Measurements from ENCODE around the gene LHX3. TPM values are rescaled to one million over a fixed set of nuclear protein-coding genes. Genes with fewer than 3 reads are reported as not detected.

Gene LHX3
- total RNA-seq (ENCODE audit: low replicate concordance), result not detected in 2 replicates

DNA sequence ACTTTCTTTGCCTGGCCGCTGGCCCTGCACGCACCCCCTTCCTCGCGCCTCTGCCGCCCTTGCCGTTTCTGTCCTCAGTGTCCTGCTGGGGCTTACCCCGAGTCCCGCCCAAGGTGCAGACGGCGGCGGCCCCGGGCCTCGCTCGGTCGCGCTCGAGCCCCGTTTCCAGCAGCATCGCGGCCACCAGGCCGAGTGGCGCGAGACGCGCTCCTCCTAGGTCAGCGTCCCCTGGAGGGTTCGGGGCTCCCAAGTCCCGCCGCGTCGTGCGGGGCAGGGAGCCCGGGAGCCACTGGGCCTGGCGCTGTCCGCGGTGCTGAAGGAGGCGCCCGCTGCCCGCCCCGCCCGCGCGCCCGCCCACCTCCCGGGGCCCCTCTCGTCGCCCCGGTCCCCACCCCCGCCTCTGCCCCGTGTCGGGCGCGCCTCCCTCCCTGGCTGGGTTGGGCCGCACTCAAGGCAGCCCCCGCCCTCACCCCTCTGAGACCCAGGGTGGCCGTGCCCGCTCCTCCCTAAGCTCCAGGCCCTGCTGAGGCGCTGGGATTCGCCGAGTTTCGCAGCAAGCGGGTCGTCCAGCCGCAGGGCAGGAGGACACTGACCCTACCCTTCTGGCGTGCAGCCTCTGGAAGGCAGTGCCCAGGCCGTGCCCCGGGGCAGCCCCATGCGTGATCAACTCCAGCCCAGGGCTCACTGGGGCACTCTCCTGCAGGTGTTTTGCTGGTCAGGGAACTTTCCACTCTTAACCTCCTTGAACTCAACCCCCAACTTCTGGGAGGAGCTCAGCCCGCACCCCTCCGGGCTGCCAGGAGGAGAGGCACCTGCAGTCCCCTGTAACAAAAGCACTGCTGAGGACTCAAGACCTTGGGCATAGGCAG is at the start of gene LHX3:
TSS of gene LHX3 (minus strand) at position 291 of the 869 bp plus-strand sequence. CDS start at position 175, 116 bp downstream.

DNA sequence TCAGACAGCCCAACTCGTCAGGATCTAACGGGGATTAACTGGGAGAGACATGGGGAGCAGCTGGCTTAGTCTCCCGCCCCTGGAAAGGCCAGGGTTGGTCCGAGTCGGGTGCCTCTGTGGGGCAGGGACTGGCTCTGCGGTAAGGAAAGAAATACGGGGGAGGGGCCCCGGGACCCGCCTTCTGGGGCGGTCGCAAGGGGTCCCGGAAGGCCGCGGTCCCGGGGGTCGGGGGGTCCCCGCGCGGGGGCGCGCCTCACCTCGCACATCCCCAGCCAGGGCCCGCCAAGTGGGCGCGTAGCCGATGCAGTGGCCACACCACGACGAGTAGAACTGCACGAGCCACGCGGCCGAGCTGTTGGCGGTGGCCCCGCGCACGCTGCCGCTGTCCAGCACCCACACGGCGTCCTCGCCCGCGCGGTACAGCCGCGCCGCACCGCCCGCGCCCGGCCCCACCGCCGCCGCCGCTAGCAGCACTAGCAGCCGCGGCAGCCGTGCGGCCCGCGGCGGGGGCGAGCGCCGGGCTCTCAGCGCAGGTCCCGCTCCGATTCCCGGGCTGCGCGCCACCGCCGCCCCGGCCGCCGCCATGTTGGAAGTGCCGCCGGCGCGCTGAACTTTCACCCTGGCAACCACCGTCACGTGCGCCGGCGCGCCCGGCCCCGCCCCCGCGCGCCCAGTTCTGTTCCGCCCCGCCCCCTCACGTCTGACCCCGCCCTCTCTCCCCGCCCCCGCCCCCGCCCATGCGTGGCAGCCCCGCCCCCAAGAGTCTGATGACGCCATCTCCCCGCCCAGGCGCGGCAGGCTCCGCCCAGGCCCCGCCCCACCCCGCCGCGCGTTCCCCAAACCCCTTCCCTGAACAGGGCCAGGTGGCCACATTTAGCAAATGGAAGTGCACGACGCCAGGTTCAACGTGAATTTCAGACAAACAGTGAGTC is 40.6 kb upstream of the LHX3 start, which contains the start of gene QSOX2:
TSS of gene QSOX2 (minus strand) at position 594 of the 932 bp plus-strand sequence. CDS start at position 585, 9 bp downstream.

Other genes starting within 250 kb of the LHX3 start
- 27.0 and 31.4 TPM in 2 replicates for gene UBAC1, start 243.8 kb downstream of the LHX3 start, total RNA-seq (ENCODE audit: low replicate concordance)
- gene NACC2, start 109.8 kb downstream of the LHX3 start, total RNA-seq (ENCODE audit: low replicate concordance), result 11.9 and 21.5 TPM in 2 replicates
- 32.2 and 39.1 TPM in 2 replicates for gene TMEM250, start 86.3 kb downstream of the LHX3 start, total RNA-seq (ENCODE audit: low replicate concordance)
- gene QSOX2, start 40.7 kb upstream of the LHX3 start, total RNA-seq (ENCODE audit: low replicate concordance), result 3.3 and 7.9 TPM in 2 replicates
- under 0.01 TPM in 1 of 2 replicates, not detected in the other for gene CCDC187, start 99.0 kb upstream of the LHX3 start, total RNA-seq (ENCODE audit: low replicate concordance)
- 33.7 and 35.2 TPM in 2 replicates for gene GPSM1, start 122.4 kb upstream of the LHX3 start, total RNA-seq (ENCODE audit: low replicate concordance)
- 5.0 and 10.4 TPM in 2 replicates for gene DNLZ, start 158.6 kb upstream of the LHX3 start, total RNA-seq (ENCODE audit: low replicate concordance)
- 0.53 and 0.59 TPM in 2 replicates for gene CARD9, start 168.5 kb upstream of the LHX3 start, total RNA-seq (ENCODE audit: low replicate concordance)
- gene SNAPC4, start 195.0 kb upstream of the LHX3 start, total RNA-seq (ENCODE audit: low replicate concordance), result 2.7 and 4.9 TPM in 2 replicates
- 17.3 and 28.6 TPM in 2 replicates for gene ENTR1, start 205.5 kb upstream of the LHX3 start, total RNA-seq (ENCODE audit: low replicate concordance)
- 29.3 and 46.5 TPM in 2 replicates for gene PMPCA, start 205.5 kb upstream of the LHX3 start, total RNA-seq (ENCODE audit: low replicate concordance)
- 2.9 and 3.8 TPM in 2 replicates for gene INPP5E, start 234.7 kb upstream of the LHX3 start, total RNA-seq (ENCODE audit: low replicate concordance)

Measured in smooth muscle cell of the coronary artery (primary cell).